HCT116 (cell line): ENCODE measurements around the gene SVIL. TPM values are rescaled to one million over a fixed set of nuclear protein-coding genes. Genes with fewer than 3 reads are reported as not detected.
"Not testable (repeated sequence)": the region's sequence is repeated elsewhere in the genome, so short reads cannot be mapped to it uniquely, and the experiment has no call there.

Experiments
- ATAC-seq: fragments of 200-7000 bp; cut with Tn5 transposase; 2 replicates; pipeline ENCODE4 v1.9.1; 2020; ENCODE audit warnings: mild to moderate bottlenecking, moderate library complexity
- BruUV-seq: library from RNA; stranded (reverse); fragments of 400-500 nt; replicated peaks from 2 replicates; lab custom pipeline; 2021; lab: Mats Ljungman, UMichigan
- CTCF ChIA-PET: fragments of 300-600 bp; sonication (Branson Sonifier 250); formaldehyde crosslinking; loops from one replicate; lab custom pipeline; 2021; ENCODE audit warnings: antibody characterized with exemption; lab: Charles Lee
- POLR2A ChIA-PET: fragments of 300-600, 350-600 bp; sonication (Branson Sonifier 250); formaldehyde crosslinking; loops from one replicate; lab custom pipeline; 2021; ENCODE audit warnings: antibody characterized with exemption; lab: Charles Lee
- RAD21 ChIA-PET, 2 experiments: fragments of 300-600 bp; sonication (Branson Sonifier 250); formaldehyde crosslinking; loops; one replicate each; lab custom pipeline; 2023; ENCODE audit warnings: low total read pairs in 2 of 2; ENCODE audit not compliant: uncharacterized antibody in 2 of 2, unreplicated experiment in 2 of 2, low non-redundant PET in 1 of 2; lab: Charles Lee
- DNase-seq: peaks from one replicate; pipeline ENCODE4 v3.0.0-alpha.2; 2010; ENCODE audit warnings: low read depth, low spot score
- H2AFZ ChIP-seq: fragments of 200-600 bp; shearing (Covaris generic), sonication (generic); 2 replicates; pipeline ENCODE4 v1.6.1; 2017; ENCODE audit warnings: low read depth, mixed run types, mixed read lengths, antibody characterized with exemption, low read length; ENCODE audit not compliant: poor library complexity, severe bottlenecking
- H3K27ac ChIP-seq: 2 replicates; pipeline ENCODE4 v1.5.1; 2012; ENCODE audit warnings: low read depth, low read length
- H3K27me3 ChIP-seq: fragments of 200-600 bp; sonication (generic); 2 replicates; pipeline ENCODE4 v1.6.1; 2016; ENCODE audit warnings: mixed run types, low read length, mixed read lengths; ENCODE audit not compliant: insufficient read depth
- H3K36me3 ChIP-seq, 2 experiments: fragments of 200-500 bp in 1 of 2; fragments of 200-600 bp in 1 of 2; sonication (Bioruptor generic) in 1 of 2; sonication (generic) in 1 of 2; 2 replicates each; pipeline versions ENCODE4 v1.5.1 to v1.6.1; 2014 to 2016; ENCODE audit warnings: low read length in 2 of 2, inconsistent platforms in 1 of 2, mixed read lengths in 1 of 2, mixed run types in 1 of 2; ENCODE audit not compliant: insufficient read depth in 2 of 2, control insufficient read depth in 1 of 2
- H3K4me1 ChIP-seq, 2 experiments: fragments of 200-600 bp in 1 of 2; sonication (generic) in 1 of 2; 2 replicates each; pipeline versions ENCODE4 v1.5.1 to v1.6.1; 2012 to 2017; ENCODE audit warnings: low read length in 2 of 2, inconsistent platforms in 1 of 2, mild to moderate bottlenecking in 1 of 2, mixed read lengths in 1 of 2, mixed run types in 1 of 2, moderate library complexity in 1 of 2; ENCODE audit not compliant: insufficient read depth in 2 of 2, control insufficient read depth in 1 of 2
- H3K4me2 ChIP-seq: fragments of 200-600 bp; sonication (generic); 2 replicates; pipeline ENCODE4 v1.6.1; 2017; ENCODE audit warnings: mixed run types, low read length, mixed read lengths
- H3K4me3 ChIP-seq, 2 experiments: fragments of 200-600 bp in 1 of 2; sonication (generic) in 1 of 2; replicated peaks in 1 of 2; 2 replicates each; pipeline ENCODE4 v1.5.1; 2011 to 2016; ENCODE audit warnings: low read length in 2 of 2, control low read depth in 1 of 2, low read depth in 1 of 2, mild to moderate bottlenecking in 1 of 2, mixed read lengths in 1 of 2, mixed run types in 1 of 2
- H3K79me2 ChIP-seq: fragments of 200-600 bp; sonication (generic); 2 replicates; pipeline ENCODE4 v1.6.1; 2017; ENCODE audit warnings: mild to moderate bottlenecking, mixed run types, low read length, moderate library complexity, mixed read lengths; ENCODE audit not compliant: insufficient read depth
- H3K9ac ChIP-seq: fragments of 200-600 bp; sonication (generic); 2 replicates; pipeline ENCODE4 v1.6.1; 2016; ENCODE audit warnings: low read length, mixed read lengths
- H3K9me2 ChIP-seq: fragments of 200-600 bp; sonication (generic), shearing (Covaris generic); 2 replicates; pipeline ENCODE4 v1.6.1; 2017; ENCODE audit warnings: mixed run types, mild to moderate bottlenecking, moderate library complexity; ENCODE audit not compliant: insufficient read depth
- H3K9me3 ChIP-seq, 2 experiments: fragments of 200-500 bp in 1 of 2; fragments of 200-600 bp in 1 of 2; sonication (Bioruptor generic) in 1 of 2; sonication (generic) in 1 of 2; 2 replicates each; pipeline ENCODE4 v1.6.1; 2014 to 2017; ENCODE audit warnings: low read length in 2 of 2, mixed read lengths in 2 of 2, inconsistent platforms in 1 of 2, low read depth in 1 of 2, mild to moderate bottlenecking in 1 of 2, mixed run types in 1 of 2, moderate library complexity in 1 of 2; ENCODE audit not compliant: control insufficient read depth in 1 of 2, insufficient read depth in 1 of 2
- H4K20me1 ChIP-seq: fragments of 200-600 bp; sonication (generic), shearing (Covaris generic); 2 replicates; pipeline ENCODE4 v1.6.1; 2017; ENCODE audit warnings: mixed run types, mild to moderate bottlenecking, moderate library complexity; ENCODE audit not compliant: insufficient read depth
- ATF3 ChIP-seq: IDR thresholded peaks from 2 replicates; pipeline ENCODE4 v1.6.1; 2012
- CBX3 ChIP-seq: IDR thresholded peaks from 2 replicates; pipeline ENCODE4 v1.6.1; 2012; ENCODE audit warnings: low read depth
- CEBPB ChIP-seq: IDR thresholded peaks from 2 replicates; pipeline ENCODE4 v1.6.1; 2012; ENCODE audit warnings: low read depth
- ELF1 ChIP-seq: IDR thresholded peaks from 2 replicates; pipeline ENCODE4 v1.6.1; 2012; ENCODE audit warnings: low read depth, borderline replicate concordance
- EZH2 ChIP-seq: fragments of 200-600 bp; sonication (generic); IDR thresholded peaks from 2 replicates; pipeline ENCODE4 v1.6.1; 2017; ENCODE audit warnings: antibody characterized with exemption, mixed run types
- EZH2phosphoT487 ChIP-seq: fragments of 200-600 bp; IDR thresholded peaks from 2 replicates; pipeline ENCODE4 v1.6.1; 2018; ENCODE audit warnings: antibody characterized with exemption, borderline replicate concordance
- FOSL1 ChIP-seq: IDR thresholded peaks from 2 replicates; pipeline ENCODE4 v1.6.1; 2012; ENCODE audit warnings: low read depth
- MAX ChIP-seq: IDR thresholded peaks from 2 replicates; pipeline ENCODE4 v1.6.1; 2012
- POLR2A ChIP-seq: IDR thresholded peaks from 2 replicates; pipeline ENCODE4 v1.7.0; 2011; ENCODE audit warnings: borderline replicate concordance; ENCODE audit not compliant: insufficient read depth, insufficient read length; ENCODE audit errors: extremely low read depth
- RAD21 ChIP-seq: IDR thresholded peaks from 2 replicates; pipeline ENCODE4 v1.6.1; 2012; ENCODE audit warnings: low read depth, mild to moderate bottlenecking
- SP1 ChIP-seq: IDR thresholded peaks from 2 replicates; pipeline ENCODE4 v1.6.1; 2012; ENCODE audit warnings: low read depth
- SRF ChIP-seq: IDR thresholded peaks from 2 replicates; pipeline ENCODE4 v1.6.1; 2012; ENCODE audit warnings: low read depth
- TCF7L2 ChIP-seq: IDR thresholded peaks from 2 replicates; pipeline ENCODE4 v1.7.0; 2011; ENCODE audit warnings: borderline replicate concordance, inconsistent platforms; ENCODE audit not compliant: insufficient read depth, insufficient read length; ENCODE audit errors: extremely low read depth
- YY1 ChIP-seq: IDR thresholded peaks from 2 replicates; pipeline ENCODE4 v1.6.1; 2011; ENCODE audit warnings: low read length, low read depth, moderate library complexity, mild to moderate bottlenecking; ENCODE audit not compliant: insufficient replicate concordance; ENCODE audit errors: extremely low read depth
- ZBTB33 ChIP-seq: IDR thresholded peaks from 2 replicates; pipeline ENCODE4 v1.6.1; 2011; ENCODE audit warnings: mild to moderate bottlenecking, low read length, moderate library complexity; ENCODE audit not compliant: insufficient replicate concordance; ENCODE audit errors: extremely low read depth
- ZFX ChIP-seq: fragments of 450-650 bp; IDR thresholded peaks from 2 replicates; pipeline ENCODE4 v1.6.1; 2017
- intact Hi-C: fragments of 100-400 bp; cut with micrococcal nuclease; formaldehyde crosslinking; loops from 2 replicates; pipeline ENCODE4 v1.10.0; 2022
- total RNA-seq: library from RNA; stranded (reverse); gene quantifications from one replicate; pipeline ENCODE4 v1.2.1, GENCODE V29; 2021; ENCODE audit not compliant: unreplicated experiment
- TF ChIP-seq, protein P1 (sequence below): IDR thresholded peaks from 2 replicates; pipeline ENCODE4 v1.6.1; 2012; ENCODE audit warnings: low read depth

The SVIL gene
- total RNA-seq, 1 experiment from 2014 or later, result 27.0 TPM

DNA sequence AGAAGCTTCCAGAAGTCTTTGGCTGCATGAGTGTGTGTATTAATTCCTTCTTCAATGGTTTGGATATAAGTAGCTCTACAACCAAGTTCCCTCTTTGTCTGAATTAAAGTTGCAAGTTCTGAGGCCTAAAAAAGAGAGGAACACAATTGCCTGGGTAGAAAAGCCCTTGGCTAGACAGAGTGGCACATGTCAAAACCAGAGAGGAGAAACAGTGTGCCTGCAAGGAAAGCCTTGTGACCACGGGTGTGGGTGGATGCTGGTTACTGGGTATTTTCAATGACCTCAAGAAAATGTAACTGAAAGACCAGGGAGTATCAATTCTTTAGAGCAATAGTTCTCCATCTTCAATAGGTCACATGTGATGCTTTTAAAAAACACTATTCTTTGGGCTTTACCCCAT lies 148.3 kb downstream of the SVIL start:
- intact Hi-C loops, result no loop called here
- no peak for TF ChIP-seq CBX3
- TF ChIP-seq FOSL1, result no peak
- no peak for TF ChIP-seq EZH2
- no peak for TF ChIP-seq YY1
- no peak for TF ChIP-seq ATF3
- no peak for TF ChIP-seq SRF
- TF ChIP-seq ZBTB33, result no peak
- TF ChIP-seq ELF1, result no peak
- TF ChIP-seq ZFX, result no peak
- no peak for TF ChIP-seq TCF7L2
- no peak for TF ChIP-seq CEBPB
- no peak for TF ChIP-seq RAD21
- TF ChIP-seq SP1, result no peak
- no peak for TF ChIP-seq MAX
- no peak for TF ChIP-seq POLR2A
- TF ChIP-seq, protein P1, sequence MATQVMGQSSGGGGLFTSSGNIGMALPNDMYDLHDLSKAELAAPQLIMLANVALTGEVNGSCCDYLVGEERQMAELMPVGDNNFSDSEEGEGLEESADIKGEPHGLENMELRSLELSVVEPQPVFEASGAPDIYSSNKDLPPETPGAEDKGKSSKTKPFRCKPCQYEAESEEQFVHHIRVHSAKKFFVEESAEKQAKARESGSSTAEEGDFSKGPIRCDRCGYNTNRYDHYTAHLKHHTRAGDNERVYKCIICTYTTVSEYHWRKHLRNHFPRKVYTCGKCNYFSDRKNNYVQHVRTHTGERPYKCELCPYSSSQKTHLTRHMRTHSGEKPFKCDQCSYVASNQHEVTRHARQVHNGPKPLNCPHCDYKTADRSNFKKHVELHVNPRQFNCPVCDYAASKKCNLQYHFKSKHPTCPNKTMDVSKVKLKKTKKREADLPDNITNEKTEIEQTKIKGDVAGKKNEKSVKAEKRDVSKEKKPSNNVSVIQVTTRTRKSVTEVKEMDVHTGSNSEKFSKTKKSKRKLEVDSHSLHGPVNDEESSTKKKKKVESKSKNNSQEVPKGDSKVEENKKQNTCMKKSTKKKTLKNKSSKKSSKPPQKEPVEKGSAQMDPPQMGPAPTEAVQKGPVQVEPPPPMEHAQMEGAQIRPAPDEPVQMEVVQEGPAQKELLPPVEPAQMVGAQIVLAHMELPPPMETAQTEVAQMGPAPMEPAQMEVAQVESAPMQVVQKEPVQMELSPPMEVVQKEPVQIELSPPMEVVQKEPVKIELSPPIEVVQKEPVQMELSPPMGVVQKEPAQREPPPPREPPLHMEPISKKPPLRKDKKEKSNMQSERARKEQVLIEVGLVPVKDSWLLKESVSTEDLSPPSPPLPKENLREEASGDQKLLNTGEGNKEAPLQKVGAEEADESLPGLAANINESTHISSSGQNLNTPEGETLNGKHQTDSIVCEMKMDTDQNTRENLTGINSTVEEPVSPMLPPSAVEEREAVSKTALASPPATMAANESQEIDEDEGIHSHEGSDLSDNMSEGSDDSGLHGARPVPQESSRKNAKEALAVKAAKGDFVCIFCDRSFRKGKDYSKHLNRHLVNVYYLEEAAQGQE, result no peak
- TF ChIP-seq EZH2phosphoT487, result no peak
- TF ChIP-seq, all 23 proteins: peak for 0
- H3K79me2 ChIP-seq, result no peaks in the 10 kb centered on the region
- H3K36me3 ChIP-seq, result peaks cover 0 to 9% of the 10 kb centered on the region in 2 experiments; a peak in 1 of 4 replicates
- no peaks in the 10 kb centered on the region for H4K20me1 ChIP-seq
- no peak overlapping the region for H3K4me2 ChIP-seq
- H3K27me3 ChIP-seq, result no peaks in the 10 kb centered on the region
- ChIA-PET CTCF (no interaction called here), RAD21 (no interaction called here), POLR2A (no interaction called here)
- ATAC-seq (no peak), DNase-seq (no peak)
- H3K4me3 ChIP-seq, result no peak overlapping the region
- BruUV-seq, result no TSS peak
- H3K9me3 ChIP-seq, result no peaks in the 10 kb centered on the region
- no peak overlapping the region for H2AFZ ChIP-seq
- no peaks in the 10 kb centered on the region for H3K4me1 ChIP-seq
- H3K9me2 ChIP-seq, result no peaks in the 10 kb centered on the region
- no peak overlapping the region for H3K27ac ChIP-seq
- H3K9ac ChIP-seq, result no peak overlapping the region

DNA sequence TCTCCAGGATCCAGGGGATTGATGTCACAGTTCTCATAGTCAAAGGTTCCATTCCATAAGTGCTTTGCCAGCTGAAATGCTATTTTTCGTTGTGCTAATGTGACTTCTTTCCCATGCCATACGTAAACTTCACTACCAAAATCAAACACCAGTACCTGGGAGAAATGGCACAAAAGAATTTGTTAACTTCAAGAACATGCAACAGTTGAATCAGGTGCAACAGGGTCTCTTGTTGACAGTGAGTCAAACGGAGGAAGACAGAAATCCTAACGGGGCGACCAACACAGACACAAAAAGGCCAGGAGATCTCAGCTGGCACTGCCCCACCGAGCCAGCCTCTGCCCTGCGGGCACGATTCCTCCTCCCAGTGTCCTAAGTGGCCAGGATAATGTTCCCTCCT lies 150.1 kb downstream of the SVIL start:
- H3K4me2 ChIP-seq, H3K27ac ChIP-seq, POLR2A ChIA-PET, H3K79me2 ChIP-seq, H3K36me3 ChIP-seq, DNase-seq, intact Hi-C loops, H3K27me3 ChIP-seq, H3K4me1 ChIP-seq, BruUV-seq, H3K9me2 ChIP-seq, H3K9me3 ChIP-seq, H4K20me1 ChIP-seq, ATAC-seq, RAD21 ChIA-PET, H3K9ac ChIP-seq, H2AFZ ChIP-seq, CTCF ChIA-PET, H3K4me3 ChIP-seq: not testable (repeated sequence)
